ENCODE measurements around the gene MICALL2.
A peak's percentile ranks its signal among the peaks of the same experiment; 100 is the strongest.

MICALL2 gene

GRCh38 chr7:1431634-1432380 lies 27.5 kb downstream of the MICALL2 start:
- DNase-seq, result no peak

GRCh38 chr7:1431226-1431625 lies 28.0 kb downstream of the MICALL2 start:
- DNase-seq, result no peak

GRCh38 chr7:1430056-1430845 lies 29.0 kb downstream of the MICALL2 start:
- DNase-seq, result no peak

- DNase-seq, result no peak
Measured at GRCh38 chr7:1428941-1429501, 30.2 kb downstream of the MICALL2 start.

GRCh38 chr7:1427064-1427657 lies 32.1 kb downstream of the MICALL2 start:
- DNase-seq, result no peak

GRCh38 chr7:1426474-1426873 lies 32.8 kb downstream of the MICALL2 start:
- DNase-seq, result no peak

- no peak for DNase-seq
Measured at GRCh38 chr7:1425292-1426136, 33.8 kb downstream of the MICALL2 start.

GRCh38 chr7:1424041-1424440 lies 35.2 kb downstream of the MICALL2 start:
- DNase-seq, result no peak

GRCh38 chr7:1423264-1423811 lies 35.9 kb downstream of the MICALL2 start:
- DNase-seq, result no peak

- DNase-seq, result no peak
Measured at GRCh38 chr7:1422512-1423263, 36.6 kb downstream of the MICALL2 start.

GRCh38 chr7:1421946-1422345 lies 37.3 kb downstream of the MICALL2 start:
- DNase-seq, result no peak

GRCh38 chr7:1421020-1421790 lies 38.1 kb downstream of the MICALL2 start:
- DNase-seq, result no peak

GRCh38 chr7:1419688-1420087 lies 39.6 kb downstream of the MICALL2 start:
- DNase-seq, result no peak

- DNase-seq, result no peak
Measured at GRCh38 chr7:1419310-1419634, 40.0 kb downstream of the MICALL2 start.

GRCh38 chr7:1418505-1419309 lies 40.6 kb downstream of the MICALL2 start:
- DNase-seq, result no peak

GRCh38 chr7:1415389-1415990 lies 43.8 kb downstream of the MICALL2 start:
- DNase-seq, result no peak

GRCh38 chr7:1413936-1414639 lies 45.2 kb downstream of the MICALL2 start:
- no peak for DNase-seq

GRCh38 chr7:1412322-1413261 lies 46.7 kb downstream of the MICALL2 start:
- DNase-seq, result peak; percentile 88
